ENCODE results near the gene FBLN7. TPM values are rescaled to one million over a fixed set of nuclear protein-coding genes. Genes with fewer than 3 reads are reported as not detected.

FBLN7 gene, protein sequence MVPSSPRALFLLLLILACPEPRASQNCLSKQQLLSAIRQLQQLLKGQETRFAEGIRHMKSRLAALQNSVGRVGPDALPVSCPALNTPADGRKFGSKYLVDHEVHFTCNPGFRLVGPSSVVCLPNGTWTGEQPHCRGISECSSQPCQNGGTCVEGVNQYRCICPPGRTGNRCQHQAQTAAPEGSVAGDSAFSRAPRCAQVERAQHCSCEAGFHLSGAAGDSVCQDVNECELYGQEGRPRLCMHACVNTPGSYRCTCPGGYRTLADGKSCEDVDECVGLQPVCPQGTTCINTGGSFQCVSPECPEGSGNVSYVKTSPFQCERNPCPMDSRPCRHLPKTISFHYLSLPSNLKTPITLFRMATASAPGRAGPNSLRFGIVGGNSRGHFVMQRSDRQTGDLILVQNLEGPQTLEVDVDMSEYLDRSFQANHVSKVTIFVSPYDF
- 9.3 and 13.3 TPM in 2 replicates for total RNA-seq
- long read RNA-seq, partial matches to known transcripts, result 0 of 5 reads
- long read RNA-seq, other reads (novel, unspliced or antisense), result 3 of 5 reads

DNA sequence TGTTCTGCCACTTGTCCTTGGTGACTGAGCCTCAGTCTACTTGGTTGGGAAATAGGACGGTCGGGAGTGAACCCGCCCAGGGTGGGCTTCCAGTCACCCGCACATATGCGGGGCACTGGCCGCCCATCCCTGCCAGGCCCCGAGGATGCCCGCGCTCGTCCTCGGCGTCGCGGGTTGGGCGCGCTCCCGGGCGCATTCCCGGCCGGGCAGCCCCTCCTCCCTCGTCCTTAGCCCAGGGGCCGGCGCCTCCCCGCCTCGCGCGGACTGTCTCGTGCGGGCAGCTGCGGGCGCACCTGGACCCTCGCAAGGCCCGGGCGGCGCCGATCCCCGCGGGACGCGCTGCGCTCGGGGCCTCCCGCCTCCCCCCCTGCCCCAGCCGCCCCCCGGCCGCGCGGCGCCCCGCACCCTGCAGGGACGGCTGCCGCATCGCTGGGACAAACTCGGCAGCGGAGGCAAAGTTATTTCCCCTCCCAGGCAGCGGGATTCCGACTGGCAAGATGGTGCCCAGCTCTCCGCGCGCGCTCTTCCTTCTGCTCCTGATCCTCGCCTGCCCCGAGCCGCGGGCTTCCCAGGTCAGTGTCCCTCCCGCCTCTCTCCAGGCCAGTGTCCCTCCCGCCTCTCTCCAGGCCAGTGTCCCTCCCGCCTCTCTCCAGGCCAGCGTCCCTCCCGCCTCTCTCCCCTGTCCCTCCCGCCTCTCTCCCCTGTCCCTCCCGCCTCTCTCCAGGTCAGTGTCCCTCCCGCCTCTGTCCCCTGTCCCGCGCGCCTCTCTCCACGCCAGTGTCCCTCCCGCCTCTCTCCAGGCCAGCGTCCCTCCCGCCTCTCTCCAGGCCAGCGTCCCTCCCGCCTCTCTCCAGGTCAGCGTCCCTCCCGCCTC lies at the start of gene FBLN7:
Gene FBLN7 (plus strand): TSS at position 227 of the 874 bp plus-strand sequence. CDS start 271 bp downstream, at position 498.
- H3K9me3 Mint-ChIP-seq (ENCODE audit: low read depth), result no peaks in the 10 kb centered on the region

DNA sequence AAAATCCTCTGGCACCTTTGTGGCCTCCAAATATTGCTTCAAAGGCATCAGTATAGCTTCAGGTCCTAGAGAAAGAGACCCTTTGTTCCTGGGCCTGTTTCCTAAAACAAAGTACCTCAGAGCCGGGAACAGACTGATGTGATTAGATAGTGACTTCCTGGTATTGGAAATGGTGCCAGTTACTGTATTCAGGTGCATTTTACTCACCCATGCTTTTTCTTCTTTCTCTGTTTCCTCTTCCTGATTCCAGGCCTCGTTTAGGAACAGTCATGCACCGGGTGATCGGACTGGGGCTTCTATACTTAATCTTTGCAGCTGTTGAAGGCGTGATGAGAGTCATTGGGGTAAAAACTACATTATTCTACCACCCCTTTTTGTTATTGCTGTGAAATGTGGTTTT lies 48.8 kb upstream of the FBLN7 start:
- Mint-ChIP-seq H3K27ac (no peak overlapping the region), H3K9me3 (ENCODE audit: low read depth) (no peaks in the 10 kb centered on the region), H3K4me1 (ENCODE audit: low read depth) (no peaks in the 10 kb centered on the region), H3K27me3 (no peaks in the 10 kb centered on the region), H3K4me3 (ENCODE audit: low read depth) (no peak overlapping the region), H3K36me3 (ENCODE audit: insufficient read depth) (peaks cover 36% of the 10 kb centered on the region)
- TF ChIP-seq, protein P1, sequence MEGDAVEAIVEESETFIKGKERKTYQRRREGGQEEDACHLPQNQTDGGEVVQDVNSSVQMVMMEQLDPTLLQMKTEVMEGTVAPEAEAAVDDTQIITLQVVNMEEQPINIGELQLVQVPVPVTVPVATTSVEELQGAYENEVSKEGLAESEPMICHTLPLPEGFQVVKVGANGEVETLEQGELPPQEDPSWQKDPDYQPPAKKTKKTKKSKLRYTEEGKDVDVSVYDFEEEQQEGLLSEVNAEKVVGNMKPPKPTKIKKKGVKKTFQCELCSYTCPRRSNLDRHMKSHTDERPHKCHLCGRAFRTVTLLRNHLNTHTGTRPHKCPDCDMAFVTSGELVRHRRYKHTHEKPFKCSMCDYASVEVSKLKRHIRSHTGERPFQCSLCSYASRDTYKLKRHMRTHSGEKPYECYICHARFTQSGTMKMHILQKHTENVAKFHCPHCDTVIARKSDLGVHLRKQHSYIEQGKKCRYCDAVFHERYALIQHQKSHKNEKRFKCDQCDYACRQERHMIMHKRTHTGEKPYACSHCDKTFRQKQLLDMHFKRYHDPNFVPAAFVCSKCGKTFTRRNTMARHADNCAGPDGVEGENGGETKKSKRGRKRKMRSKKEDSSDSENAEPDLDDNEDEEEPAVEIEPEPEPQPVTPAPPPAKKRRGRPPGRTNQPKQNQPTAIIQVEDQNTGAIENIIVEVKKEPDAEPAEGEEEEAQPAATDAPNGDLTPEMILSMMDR (IDR thresholded peaks at IDR 0.05; ENCODE audit: unreplicated experiment), result no peak
- DNase-seq (ENCODE audit: low spot score, unreplicated experiment), result no peak

More for the DNA sequence above, at the start of gene FBLN7:
- Mint-ChIP-seq H3K27ac (peak within 1 kb of the TSS; percentile 41), H3K4me3 (ENCODE audit: low read depth) (peak within 1 kb of the TSS; percentile 80), H3K27me3 (peaks cover 29% of the 10 kb centered on the region), H3K4me1 (ENCODE audit: low read depth) (peaks cover 4% of the 10 kb centered on the region), H3K36me3 (ENCODE audit: insufficient read depth) (peaks cover 2% of the 10 kb centered on the region)
- TF ChIP-seq, protein P1 (IDR thresholded peaks at IDR 0.05; ENCODE audit: unreplicated experiment), result no peak
- peak; percentile 29 for DNase-seq (ENCODE audit: low spot score, unreplicated experiment)

DNA sequence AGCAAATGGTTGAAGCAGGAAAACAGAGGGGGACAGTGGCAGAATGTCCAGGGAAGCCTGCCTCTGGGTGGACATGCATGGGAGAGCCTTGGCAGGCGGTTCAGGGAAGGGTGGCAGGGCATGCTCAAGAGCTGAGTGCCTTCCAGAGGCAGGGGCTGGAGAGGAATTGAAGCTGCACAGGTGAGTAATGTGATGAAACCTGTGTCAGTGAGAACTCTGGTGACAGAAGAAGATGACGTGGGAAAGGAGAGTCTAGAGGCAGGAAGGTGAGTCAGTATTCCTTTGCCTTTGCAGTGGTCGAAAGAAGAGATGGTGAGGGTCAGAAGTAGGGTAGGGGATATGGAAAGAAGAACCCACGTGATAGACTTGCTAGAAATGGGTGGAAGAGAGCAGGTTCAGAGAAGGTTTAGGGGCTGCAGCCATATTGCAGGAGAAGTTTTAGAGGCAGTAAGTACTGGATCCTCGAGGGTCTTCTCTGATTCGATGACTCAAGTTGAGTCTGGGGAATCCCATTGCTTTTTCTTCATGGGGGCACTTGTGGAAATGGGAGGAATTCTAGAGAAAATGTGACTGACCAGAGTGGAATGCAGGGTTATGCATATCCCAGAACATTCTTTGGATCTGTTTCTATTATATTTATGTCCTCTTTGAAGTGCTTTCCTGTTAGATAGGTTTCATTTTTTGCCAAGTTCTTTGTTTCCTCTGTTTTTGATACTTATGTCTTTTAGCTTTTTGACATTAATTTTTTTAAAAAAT lies 45.7 kb upstream of the FBLN7 start:
- peaks cover 20% of the 10 kb centered on the region for H3K36me3 Mint-ChIP-seq (ENCODE audit: insufficient read depth)
- H3K9me3 Mint-ChIP-seq (ENCODE audit: low read depth), result no peaks in the 10 kb centered on the region
- no peak overlapping the region for H3K4me3 Mint-ChIP-seq (ENCODE audit: low read depth)

DNA sequence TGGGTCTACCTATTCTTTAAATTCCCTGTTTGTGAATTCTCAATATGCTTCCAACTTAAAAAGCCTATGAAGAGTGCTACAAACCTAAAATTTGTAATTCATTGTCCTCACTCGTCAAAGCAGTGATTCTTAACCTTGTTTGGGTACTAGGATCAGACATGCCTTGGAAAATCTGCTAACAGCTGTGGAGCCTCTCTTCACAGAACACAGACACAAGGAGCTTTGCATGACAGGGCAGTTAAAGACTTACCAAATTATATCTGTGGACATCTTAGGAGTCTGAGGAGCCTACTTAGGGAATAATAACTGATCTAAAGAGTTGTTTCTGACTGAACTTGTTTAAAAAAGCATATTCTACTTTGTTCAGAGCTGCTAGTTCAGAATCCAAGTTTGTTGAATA lies 45.0 kb upstream of the FBLN7 start:
- peaks cover 19% of the 10 kb centered on the region for H3K36me3 Mint-ChIP-seq (ENCODE audit: insufficient read depth)
- no peaks in the 10 kb centered on the region for H3K27me3 Mint-ChIP-seq
- no peak overlapping the region for H3K27ac Mint-ChIP-seq

More for the DNA sequence above, 45.7 kb upstream of the FBLN7 start:
- DNase-seq (ENCODE audit: low spot score, unreplicated experiment), result no peak
- TF ChIP-seq, protein P1 (IDR thresholded peaks at IDR 0.05; ENCODE audit: unreplicated experiment), result no peak
- Mint-ChIP-seq H3K27ac (no peak overlapping the region), H3K4me1 (ENCODE audit: low read depth) (no peaks in the 10 kb centered on the region), H3K27me3 (no peaks in the 10 kb centered on the region)

More for the DNA sequence above, 45.0 kb upstream of the FBLN7 start:
- DNase-seq (ENCODE audit: low spot score, unreplicated experiment), result no peak
- TF ChIP-seq, protein P1 (IDR thresholded peaks at IDR 0.05; ENCODE audit: unreplicated experiment), result no peak
- Mint-ChIP-seq H3K4me1 (ENCODE audit: low read depth) (no peaks in the 10 kb centered on the region), H3K9me3 (ENCODE audit: low read depth) (no peaks in the 10 kb centered on the region), H3K4me3 (ENCODE audit: low read depth) (no peak overlapping the region)
